Psoas muscle (tissue), 8 donors: Measurements from ENCODE around the gene KCTD18. TPM values are rescaled to one million over a fixed set of nuclear protein-coding genes. Genes with fewer than 3 reads are reported as not detected.

Source experiments
- ATAC-seq, 4 donors: fragments of 200-7000 bp; cut with Tn5 transposase; one replicate each; pipeline ENCODE4 v1.9.1; 2020; ENCODE audit warnings: moderate library complexity in 3 of 4, mild to moderate bottlenecking in 2 of 4
- DNase-seq, 2 donors: peaks; one replicate each; pipeline ENCODE4 v3.0.0-alpha.2; 2020
- H3K27ac ChIP-seq: fragments of 200-600 bp; one replicate; pipeline ENCODE4 v1.8.0; 2022
- H3K27me3 ChIP-seq, 3 donors: fragments of 200-600 bp in 1 of 3; one replicate each; pipeline versions ENCODE4 v1.6.1 to v1.8.0; 2013 to 2022; ENCODE audit warnings: low read length in 2 of 3, mild to moderate bottlenecking in 2 of 3, moderate library complexity in 1 of 3; ENCODE audit not compliant: insufficient read depth in 3 of 3
- H3K36me3 ChIP-seq, 2 donors: fragments of 200-600 bp in 1 of 2; one replicate each; pipeline versions ENCODE4 v1.6.1 to v1.8.0; 2013 to 2022; ENCODE audit warnings: low read depth in 1 of 2, mild to moderate bottlenecking in 1 of 2, moderate library complexity in 1 of 2; ENCODE audit not compliant: insufficient read depth in 1 of 2
- H3K4me1 ChIP-seq: fragments of 200-600 bp; one replicate; pipeline ENCODE4 v1.8.0; 2022
- H3K4me3 ChIP-seq: fragments of 200-600 bp; one replicate; pipeline ENCODE4 v1.8.0; 2022; ENCODE audit warnings: mild to moderate bottlenecking
- H3K9me3 ChIP-seq: fragments of 200-600 bp; one replicate; pipeline ENCODE4 v1.8.0; 2022
- CTCF ChIP-seq: fragments of 200-600 bp; IDR thresholded peaks from one replicate; pipeline ENCODE4 v1.8.0; 2022; ENCODE audit warnings: antibody characterized with exemption
- WGBS, 3 donors: extraction: QIAGEN DNeasy Blood & Tissue Kit; methylation state at CpG; one replicate each; pipeline versions ENCODE4 v1.1.6 to v1.1.7; 2013; 5-methylcytosine and 5-hydroxymethylcytosine counted together
- intact Hi-C, 2 donors: fragments of 100-400 bp; cut with DNase I; formaldehyde crosslinking; loops; one replicate each; pipeline versions ENCODE4 v1.11.0 to v1.14.2; 2022
- polyA plus RNA-seq, 3 donors: library from polyadenylated mRNA; stranded (reverse); fragments of 200-250 nt; gene quantifications; one replicate each; pipeline ENCODE4 v1.2.3, GENCODE V29; 2013
- total RNA-seq, 4 donors: library from RNA; stranded (reverse); fragmentation: NEBNext Ultra II Directional in 2 of 4; extraction: Animal tissue kit (Norgen Biotek cat#: 25700) in 2 of 4; gene quantifications; one replicate each; pipeline versions ENCODE4 v1.2.1 to v1.2.4, GENCODE V29; 2021 to 2023
- donor health status: healthy with polysubstance abuse.
- donor health status: DM: no; HTN: no; CAD: no; lungs with moderate emphysema.
- donor health status: Bipolar disorder and iron deficiency.
- donor health status: healthy.
- donor health status: DM: yes; HTN: yes; CAD: no.
- donor health status: DM: no; HTN: no; CAD: no.
- donor health status: DM: no; HTN: no; CAD: no.
- donor health status: DM: yes; HTN: yes; CAD: no.

The KCTD18 gene
- total and polyA plus RNA-seq, 7 donors = 7.1 to 24.0 (median 10.3) TPM

- Histone ChIP-seq H3K27ac (no peak overlapping the region), H3K36me3 (peaks cover 0 to 3% of the 10 kb centered on the region in 2 donors), H3K4me3 (no peak overlapping the region), H3K27me3 (no peaks in the 10 kb centered on the region), H3K4me1 (no peaks in the 10 kb centered on the region), H3K9me3 (no peaks in the 10 kb centered on the region)
- no peak for DNase-seq
- no peak for TF ChIP-seq CTCF
- intact Hi-C loops = no loop called here
- WGBS, 3 donors = 41 to 56% (median 51%) methylated on average over 4 of the region's 4 CpGs
- no peak for ATAC-seq
These were observed 60.7 kb downstream of the KCTD18 start for GRCh38 chr2:200449149-200449548.

GRCh38 chr2:200448455-200448854, 61.4 kb downstream of the KCTD18 start:
- Histone ChIP-seq H3K4me1 (no peaks in the 10 kb centered on the region), H3K27me3 (no peaks in the 10 kb centered on the region), H3K36me3 (peaks cover 0 to 4% of the 10 kb centered on the region in 2 donors), H3K9me3 (no peaks in the 10 kb centered on the region), H3K27ac (no peak overlapping the region), H3K4me3 (no peak overlapping the region)
- DNase-seq (no peak), ATAC-seq (no peak)
- intact Hi-C loops = no loop called here
- TF ChIP-seq CTCF = no peak

GRCh38 chr2:200447139-200447855, 62.6 kb downstream of the KCTD18 start:
- 70 to 83% (median 78%) methylated on average over 4 of the region's 4 CpGs for WGBS, 3 donors
- no peak overlapping the region for H3K4me3 ChIP-seq
- no peaks in the 10 kb centered on the region for H3K9me3 ChIP-seq
- ATAC-seq (no peak), DNase-seq (no peak)
- H3K27ac ChIP-seq = no peak overlapping the region
- no peaks in the 10 kb centered on the region for H3K27me3 ChIP-seq
- intact Hi-C loops = no loop called here
- H3K4me1 ChIP-seq = no peaks in the 10 kb centered on the region
- no peak for TF ChIP-seq CTCF
- H3K36me3 ChIP-seq = peaks cover 0 to 4% of the 10 kb centered on the region in 2 donors

GRCh38 chr2:200446612-200447011, 63.3 kb downstream of the KCTD18 start:
- peaks cover 0 to 8% of the 10 kb centered on the region in 2 donors for H3K36me3 ChIP-seq
- H3K27me3 ChIP-seq = no peaks in the 10 kb centered on the region
- no peak overlapping the region for H3K4me3 ChIP-seq
- intact Hi-C loops = no loop called here
- WGBS, 3 donors = 56 to 74% (median 65%) methylated on average over 3 of the region's 3 CpGs
- H3K9me3 ChIP-seq = no peaks in the 10 kb centered on the region
- no peak for TF ChIP-seq CTCF
- H3K27ac ChIP-seq = no peak overlapping the region
- no peak for ATAC-seq
- no peak for DNase-seq
- H3K4me1 ChIP-seq = no peaks in the 10 kb centered on the region

GRCh38 chr2:200445284-200445683, 64.6 kb downstream of the KCTD18 start:
- Histone ChIP-seq H3K36me3 (peaks cover 3 to 21% of the 10 kb centered on the region in 2 donors), H3K27me3 (no peaks in the 10 kb centered on the region), H3K27ac (no peak overlapping the region), H3K9me3 (no peaks in the 10 kb centered on the region), H3K4me3 (no peak overlapping the region), H3K4me1 (no peaks in the 10 kb centered on the region)
- ATAC-seq = no peak
- intact Hi-C loops = no loop called here
- DNase-seq = no peak
- WGBS, 3 donors = 30 to 86% (median 85%) methylated on average over 1 of the region's 1 CpG
- no peak for TF ChIP-seq CTCF
